T-helper 2 cell treated with Interferon-gamma antibody and Interleukin-4, amounts not matched to agents 100 ng/mL and 5 ng/mL, for 36 hours (primary cell): ENCODE data around the gene XPNPEP2. TPM values are rescaled to one million over a fixed set of nuclear protein-coding genes. Genes with fewer than 3 reads are reported as not detected.

Experiments used
- intact Hi-C: fragments of 100-400 bp; cut with micrococcal nuclease; formaldehyde crosslinking; loops from one replicate; pipeline ENCODE4 v1.15.1; 2023
- total RNA-seq: library from RNA; stranded (reverse); gene quantifications from 2 replicates; pipeline ENCODE4 v1.2.3, GENCODE V29; 2022

The XPNPEP2 gene, protein sequence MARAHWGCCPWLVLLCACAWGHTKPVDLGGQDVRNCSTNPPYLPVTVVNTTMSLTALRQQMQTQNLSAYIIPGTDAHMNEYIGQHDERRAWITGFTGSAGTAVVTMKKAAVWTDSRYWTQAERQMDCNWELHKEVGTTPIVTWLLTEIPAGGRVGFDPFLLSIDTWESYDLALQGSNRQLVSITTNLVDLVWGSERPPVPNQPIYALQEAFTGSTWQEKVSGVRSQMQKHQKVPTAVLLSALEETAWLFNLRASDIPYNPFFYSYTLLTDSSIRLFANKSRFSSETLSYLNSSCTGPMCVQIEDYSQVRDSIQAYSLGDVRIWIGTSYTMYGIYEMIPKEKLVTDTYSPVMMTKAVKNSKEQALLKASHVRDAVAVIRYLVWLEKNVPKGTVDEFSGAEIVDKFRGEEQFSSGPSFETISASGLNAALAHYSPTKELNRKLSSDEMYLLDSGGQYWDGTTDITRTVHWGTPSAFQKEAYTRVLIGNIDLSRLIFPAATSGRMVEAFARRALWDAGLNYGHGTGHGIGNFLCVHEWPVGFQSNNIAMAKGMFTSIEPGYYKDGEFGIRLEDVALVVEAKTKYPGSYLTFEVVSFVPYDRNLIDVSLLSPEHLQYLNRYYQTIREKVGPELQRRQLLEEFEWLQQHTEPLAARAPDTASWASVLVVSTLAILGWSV
- 0.48 and 0.82 TPM in 2 replicates for total RNA-seq

- intact Hi-C loops = no loop called here
These were observed at the start of gene XPNPEP2 for GRCh38 chrX:129738466-129739308. Gene XPNPEP2 (plus strand): TSS chrX:129738979. CDS start chrX:129739214, 235 bp downstream.

DNA sequence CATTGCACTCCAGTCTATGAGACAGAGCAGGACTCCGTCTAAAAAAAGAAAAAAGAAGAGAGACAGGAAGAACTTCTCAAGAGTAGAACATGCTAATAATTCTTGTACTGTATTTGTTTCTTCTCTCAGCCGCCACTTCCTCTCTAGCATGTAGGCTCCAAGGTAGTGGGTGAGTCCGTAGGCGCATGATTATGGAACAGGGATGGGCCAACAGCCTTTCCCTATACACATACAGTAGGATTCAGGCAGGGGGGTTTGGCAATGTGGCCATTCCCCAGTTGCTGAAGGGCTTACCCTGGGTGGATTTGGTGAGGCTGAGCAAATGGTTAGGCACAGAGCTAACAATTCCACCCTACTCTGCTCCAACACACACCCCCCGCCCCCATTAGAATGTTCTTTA is 49.0 kb upstream of the XPNPEP2 start:
- intact Hi-C loops = no loop called here

DNA sequence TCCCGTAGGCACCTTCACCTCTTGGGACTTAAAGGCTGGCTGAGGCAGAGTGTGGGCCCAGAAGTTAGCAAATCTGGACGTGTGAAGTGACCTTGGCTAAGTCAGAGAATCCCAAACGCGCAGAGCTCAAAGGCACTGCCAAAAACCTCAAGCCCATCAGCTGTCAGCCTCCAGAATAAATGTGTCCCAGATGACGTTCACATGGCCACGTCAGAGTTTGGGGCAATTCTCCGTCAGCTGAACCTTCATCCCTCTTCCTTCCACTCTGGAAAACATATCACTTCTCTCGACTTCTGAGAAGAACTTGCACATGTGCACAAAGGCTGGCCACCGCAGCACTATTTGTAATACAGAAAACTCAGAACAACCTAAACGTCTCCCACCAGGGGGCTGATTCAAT is 48.3 kb upstream of the XPNPEP2 start:
- intact Hi-C loops = no loop called here

GRCh38 chrX:129693354-129693753 is 45.4 kb upstream of the XPNPEP2 start:
- intact Hi-C loops = no loop called here

DNA sequence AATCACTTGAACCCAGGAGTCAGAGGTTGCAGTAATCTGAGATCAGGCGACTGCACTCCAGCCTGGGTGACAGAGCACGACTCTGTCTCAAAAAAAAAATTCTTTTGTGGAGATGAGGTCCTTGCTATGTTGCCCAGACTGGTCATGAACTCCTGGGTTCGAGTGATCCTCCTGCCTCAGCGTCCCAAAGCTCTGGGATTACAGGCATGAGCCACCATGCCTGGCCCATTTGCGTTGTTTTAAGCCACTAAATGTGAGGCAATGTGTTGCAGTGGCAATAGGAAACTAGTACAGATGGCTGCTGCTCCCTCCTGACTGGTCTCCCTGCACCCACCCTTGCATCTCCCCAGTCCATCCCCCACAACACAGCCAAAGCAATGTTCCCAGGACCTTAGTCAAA is 44.0 kb upstream of the XPNPEP2 start:
- intact Hi-C loops = no loop called here

DNA sequence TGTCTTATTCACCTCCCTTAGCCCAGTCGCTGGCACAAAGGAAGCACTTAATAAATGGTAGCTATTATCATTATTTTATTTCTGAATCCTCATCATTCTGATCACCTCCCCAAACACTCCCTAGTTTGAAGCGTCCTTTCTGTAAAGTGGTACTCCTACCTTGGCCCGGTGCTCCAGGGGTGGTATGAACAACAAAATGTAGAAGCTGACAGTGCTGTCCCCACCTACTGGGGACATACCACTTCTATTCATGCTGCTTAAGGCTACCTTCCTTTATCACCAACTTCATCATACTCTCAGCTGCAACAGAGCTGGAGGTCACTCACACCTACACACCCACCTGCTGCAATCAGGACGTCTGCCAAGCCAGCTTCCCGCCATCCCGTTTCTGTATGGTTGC is 43.2 kb upstream of the XPNPEP2 start:
- intact Hi-C loops = no loop called here

- intact Hi-C loops = no loop called here
These were observed 42.8 kb upstream of the XPNPEP2 start for GRCh38 chrX:129695937-129696336.

DNA sequence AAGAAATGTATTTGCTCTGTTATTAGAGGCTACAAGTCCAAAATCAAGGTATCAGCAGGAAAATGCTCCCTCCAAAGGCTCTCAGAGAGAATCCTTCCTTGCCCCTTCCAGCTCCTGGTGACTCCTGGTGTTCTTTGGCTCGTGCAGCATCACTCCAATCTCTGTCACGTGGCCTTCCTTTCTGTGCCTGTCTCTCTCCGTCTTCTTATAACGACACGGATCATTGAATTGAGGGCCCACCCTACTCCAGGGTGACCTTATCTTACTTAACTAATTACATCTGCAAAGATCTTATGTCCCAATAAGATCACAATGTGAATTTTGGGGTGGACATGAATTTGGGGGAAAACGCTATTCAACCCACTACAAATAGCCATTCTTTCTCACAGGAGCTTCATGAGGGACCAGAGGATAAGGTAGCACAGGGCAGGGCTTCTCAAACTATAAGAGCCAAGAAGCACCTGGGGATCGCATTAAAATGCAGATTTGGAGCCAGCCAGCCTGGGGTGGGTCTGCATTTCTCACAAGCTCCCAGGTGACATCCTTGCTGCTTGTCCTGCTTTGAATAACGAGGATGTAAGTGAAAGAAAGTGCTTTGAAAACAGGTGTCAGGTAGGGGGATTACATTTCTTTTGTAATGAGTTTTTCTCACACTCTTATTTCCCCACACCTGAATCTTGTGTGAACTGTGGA is 42.2 kb upstream of the XPNPEP2 start:
- intact Hi-C loops = no loop called here

DNA sequence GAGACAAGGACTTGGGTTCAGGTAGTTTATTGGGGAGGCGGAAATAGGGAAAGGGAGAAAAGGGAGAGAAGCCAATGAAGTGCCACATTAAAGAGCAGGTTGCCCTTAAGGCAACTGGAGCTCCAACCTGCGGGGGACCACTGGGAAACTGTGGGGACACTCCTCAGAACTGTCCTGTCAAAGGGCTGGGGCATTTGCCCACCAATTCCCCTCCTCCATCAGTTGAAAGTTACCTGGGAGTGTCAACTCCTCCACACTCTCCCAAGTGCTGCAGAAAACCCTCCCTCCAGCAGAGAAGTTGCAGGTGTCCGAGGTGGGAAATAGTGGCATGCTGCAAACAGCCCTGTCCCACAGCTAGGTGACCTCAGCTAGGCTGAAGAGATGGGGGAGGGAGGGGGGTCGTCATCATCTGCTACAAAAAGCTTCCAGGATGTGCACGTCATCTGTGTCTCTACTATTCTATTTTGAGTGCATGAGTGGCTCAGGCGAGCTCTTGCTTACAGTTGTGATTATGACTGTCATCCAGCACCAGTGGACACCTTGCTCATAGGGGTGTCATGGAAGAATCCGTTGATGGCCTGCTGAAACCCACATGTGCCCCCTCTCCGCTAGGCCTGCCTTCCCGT is 41.5 kb upstream of the XPNPEP2 start:
- intact Hi-C loops = no loop called here

GRCh38 chrX:129698150-129698549 is 40.6 kb upstream of the XPNPEP2 start:
- intact Hi-C loops = no loop called here

DNA sequence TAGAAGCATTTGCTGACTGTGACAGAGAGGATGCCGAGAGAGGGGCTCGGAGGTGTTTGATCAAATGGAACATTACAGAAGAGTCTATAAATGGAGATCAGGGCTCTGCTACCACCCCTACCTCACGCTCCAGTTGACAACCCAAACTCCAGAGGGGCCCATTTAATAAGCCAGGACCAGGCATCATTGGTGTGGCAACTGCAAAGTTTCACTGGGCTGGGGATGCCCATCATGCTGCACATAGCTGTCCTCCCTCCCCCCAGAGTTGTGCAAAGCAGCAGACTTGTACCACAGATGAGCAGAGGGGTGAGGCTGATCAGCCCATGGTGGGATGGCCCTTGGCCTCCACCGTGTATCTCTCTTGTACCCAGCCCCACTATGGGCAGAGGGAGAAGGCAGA is 38.2 kb upstream of the XPNPEP2 start:
- intact Hi-C loops = no loop called here

- intact Hi-C loops = no loop called here
These were observed 37.1 kb upstream of the XPNPEP2 start for GRCh38 chrX:129701624-129702069.

- intact Hi-C loops = no loop called here
These were observed 34.3 kb upstream of the XPNPEP2 start for GRCh38 chrX:129704491-129704890.

- intact Hi-C loops = no loop called here
These were observed 33.3 kb upstream of the XPNPEP2 start for GRCh38 chrX:129705377-129705925.

DNA sequence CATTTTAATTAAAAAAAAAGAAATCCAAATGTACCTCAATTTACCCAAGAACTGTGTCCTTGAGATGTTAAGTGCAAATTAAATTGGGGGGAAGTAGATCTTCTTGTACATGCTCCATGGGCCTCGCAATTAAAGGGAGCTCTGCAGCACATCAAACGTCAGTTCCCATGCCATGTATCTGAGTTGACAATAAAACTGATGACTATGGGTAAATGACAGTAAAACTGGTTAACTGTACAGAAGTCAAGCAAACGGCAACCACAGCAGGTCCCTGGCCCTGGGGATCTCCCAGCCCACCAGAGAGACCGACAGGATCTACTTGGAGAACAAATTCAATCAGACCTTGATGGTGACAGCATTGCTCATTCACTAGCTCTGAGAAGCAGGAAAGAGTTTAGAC is 32.8 kb upstream of the XPNPEP2 start:
- intact Hi-C loops = no loop called here

DNA sequence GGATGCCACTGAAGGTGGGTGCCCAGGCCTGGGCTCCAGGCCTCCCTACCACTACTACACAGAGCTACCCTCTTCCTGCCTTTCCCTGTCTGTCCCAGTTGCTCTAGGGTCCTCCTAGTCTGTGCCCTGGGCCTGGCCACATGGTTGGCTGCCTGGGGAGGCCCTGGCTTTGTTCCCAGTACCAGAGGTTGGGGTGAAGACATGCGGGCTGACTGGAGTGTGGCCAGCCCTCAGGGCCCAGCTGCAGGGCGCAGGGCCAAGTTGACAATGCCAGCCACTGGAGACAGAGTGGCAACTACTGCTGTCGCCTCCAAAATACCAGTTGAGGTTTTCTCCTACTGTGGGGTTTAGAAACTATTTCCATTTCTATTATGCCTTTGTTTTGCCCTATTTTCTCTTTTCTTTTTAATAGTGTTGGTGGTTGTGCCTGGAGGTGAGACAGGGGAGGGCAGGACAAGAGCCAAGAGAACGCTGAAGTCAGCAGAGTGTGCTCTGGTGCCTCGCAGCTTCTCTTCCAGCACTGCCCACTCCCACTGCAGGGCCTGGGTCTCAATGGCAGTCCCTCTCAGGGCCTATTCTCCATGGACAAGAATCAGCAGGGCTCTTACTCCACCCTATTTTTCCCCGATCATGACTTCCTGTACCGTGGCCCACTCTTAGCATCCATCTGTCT is 32.2 kb upstream of the XPNPEP2 start:
- intact Hi-C loops = no loop called here

DNA sequence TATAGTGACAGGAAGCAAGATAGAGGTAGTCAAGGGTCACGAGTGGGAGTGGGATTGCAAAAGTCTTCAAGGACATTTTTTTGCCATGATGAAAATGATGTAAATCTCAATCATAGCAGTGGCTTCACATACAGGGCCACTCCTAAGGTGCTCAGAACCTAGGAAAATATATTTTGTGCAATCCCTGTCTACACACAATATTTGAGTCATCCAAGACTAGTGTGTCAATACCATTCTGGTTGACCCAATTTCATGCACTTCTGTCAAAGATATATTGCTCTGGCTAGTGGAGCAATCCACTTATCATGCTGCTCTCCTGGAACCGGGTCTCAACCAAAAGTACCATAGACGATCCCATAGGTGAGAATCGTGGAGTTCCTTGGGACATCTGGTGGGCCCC is 24.2 kb upstream of the XPNPEP2 start:
- intact Hi-C loops = no loop called here

DNA sequence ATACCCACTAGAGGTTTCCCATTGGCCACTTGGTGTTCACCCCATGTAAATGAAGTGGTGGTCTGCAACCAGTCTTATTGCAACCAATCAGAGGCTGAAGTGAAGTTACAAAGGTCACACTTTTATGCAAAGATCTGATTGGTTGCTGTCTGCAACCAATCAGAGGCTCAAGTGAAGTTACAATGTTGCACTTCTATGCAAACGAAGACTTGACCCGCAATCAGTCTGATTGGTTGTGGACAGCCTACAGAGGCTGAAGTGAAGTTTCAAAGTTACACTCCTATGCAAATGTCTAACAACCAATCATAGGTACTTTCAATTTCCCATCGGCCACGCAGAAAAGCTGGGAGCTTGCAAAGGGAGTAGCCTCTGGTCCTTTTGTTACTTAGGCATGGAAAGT is 22.3 kb upstream of the XPNPEP2 start:
- intact Hi-C loops = no loop called here

DNA sequence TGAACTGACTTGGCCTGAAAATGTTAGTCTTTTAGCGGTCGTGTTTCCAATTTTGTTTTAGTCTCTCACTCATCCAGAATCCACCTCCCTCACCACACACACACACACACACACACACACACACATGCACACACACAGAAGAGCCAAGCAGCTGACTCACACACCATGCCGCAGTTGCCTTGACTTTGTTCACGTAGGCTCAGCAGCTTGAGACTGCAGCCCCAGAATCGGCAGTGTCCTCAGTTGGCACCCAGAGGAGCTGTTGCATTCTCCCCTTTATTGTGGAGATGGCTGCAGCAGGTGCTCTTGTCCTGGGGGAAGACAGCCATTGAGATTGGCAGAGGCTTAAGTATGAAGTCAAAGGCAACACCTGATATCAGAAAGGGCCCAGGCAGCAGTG is 20.9 kb upstream of the XPNPEP2 start:
- intact Hi-C loops = no loop called here

DNA sequence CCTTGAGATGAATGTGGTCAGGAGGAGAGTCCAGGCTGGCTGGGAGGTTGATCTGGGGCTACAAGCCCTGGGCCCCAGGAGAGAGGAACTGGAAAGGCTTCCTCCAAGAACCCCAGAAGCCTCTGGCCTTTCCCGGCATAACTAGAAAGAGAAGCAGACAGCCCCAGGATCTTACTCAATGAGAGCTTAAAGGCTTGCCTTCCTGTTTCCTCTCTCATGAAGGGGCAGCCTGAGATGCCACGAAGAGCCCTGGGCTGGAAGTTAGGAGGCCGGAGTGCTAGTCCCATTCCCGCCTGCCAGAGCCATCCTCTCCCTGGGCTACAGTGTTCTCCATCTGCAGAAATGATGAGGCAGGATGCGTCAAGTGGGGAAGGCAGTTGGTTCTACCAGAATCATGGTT is 20.1 kb upstream of the XPNPEP2 start:
- intact Hi-C loops = no loop called here
